H9 (cell line): Measurements from ENCODE around the gene UHRF1. TPM values are rescaled to one million over a fixed set of nuclear protein-coding genes. Genes with fewer than 3 reads are reported as not detected.

Experiments
- DNase-seq: peaks from one replicate; pipeline ENCODE4 v3.0.0-alpha.2; 2017
- H2AFZ ChIP-seq: one replicate; pipeline ENCODE4 v1.6.1; 2013; ENCODE audit warnings: mild to moderate bottlenecking, low read length, control low read depth, moderate library complexity
- H2AK5ac ChIP-seq: 2 replicates; pipeline ENCODE4 v1.6.1; 2013; ENCODE audit warnings: low read length, control low read depth, mixed read lengths; ENCODE audit not compliant: insufficient read length
- H2BK120ac ChIP-seq: one replicate; pipeline ENCODE4 v1.6.1; 2013; ENCODE audit warnings: low read depth, mild to moderate bottlenecking, low read length, control low read depth, inconsistent platforms; ENCODE audit not compliant: poor library complexity, severe bottlenecking
- H2BK12ac ChIP-seq: 2 replicates; pipeline ENCODE4 v1.6.1; 2013; ENCODE audit warnings: low read length, control low read depth, mixed read lengths, low read depth; ENCODE audit not compliant: insufficient read length
- H2BK15ac ChIP-seq: 2 replicates; pipeline ENCODE4 v1.6.1; 2013; ENCODE audit warnings: low read depth, low read length, control low read depth
- H2BK20ac ChIP-seq: one replicate; pipeline ENCODE4 v1.6.1; 2013; ENCODE audit warnings: low read depth, mild to moderate bottlenecking, low read length, control low read depth, inconsistent platforms; ENCODE audit not compliant: poor library complexity, severe bottlenecking
- H2BK5ac ChIP-seq: 2 replicates; pipeline ENCODE4 v1.6.1; 2013; ENCODE audit warnings: low read length, control low read depth, mixed read lengths; ENCODE audit not compliant: insufficient read length
- H3K14ac ChIP-seq: 2 replicates; pipeline ENCODE4 v1.6.1; 2013; ENCODE audit warnings: low read length, control low read depth; ENCODE audit not compliant: insufficient read depth
- H3K18ac ChIP-seq: 2 replicates; pipeline ENCODE4 v1.6.1; 2013; ENCODE audit warnings: low read depth, mild to moderate bottlenecking, mixed read lengths, low read length, control low read depth; ENCODE audit not compliant: insufficient read length
- H3K23ac ChIP-seq: 2 replicates; pipeline ENCODE4 v1.6.1; 2013; ENCODE audit warnings: low read length, control low read depth, mixed read lengths, low read depth; ENCODE audit not compliant: insufficient read length
- H3K23me2 ChIP-seq: 2 replicates; pipeline ENCODE4 v1.6.1; 2013; ENCODE audit warnings: low read depth, mild to moderate bottlenecking, mixed read lengths, low read length, control low read depth; ENCODE audit not compliant: insufficient read length, poor library complexity, severe bottlenecking
- H3K27ac ChIP-seq: 2 replicates; pipeline ENCODE4 v1.5.1; 2013; ENCODE audit warnings: low read length, control low read depth, mixed read lengths, low read depth; ENCODE audit not compliant: insufficient read length
- H3K27me3 ChIP-seq: 2 replicates; pipeline ENCODE4 v1.6.1; 2013; ENCODE audit warnings: low read length, control low read depth, inconsistent platforms; ENCODE audit not compliant: insufficient read depth
- H3K4ac ChIP-seq: 2 replicates; pipeline ENCODE4 v1.6.1; 2013; ENCODE audit warnings: low read depth, mild to moderate bottlenecking, control low read depth, inconsistent platforms, low read length, moderate library complexity
- H3K4me1 ChIP-seq: 2 replicates; pipeline ENCODE4 v1.6.1; 2013; ENCODE audit warnings: low read length, control low read depth, inconsistent platforms; ENCODE audit not compliant: insufficient read depth
- H3K4me2 ChIP-seq: 2 replicates; pipeline ENCODE4 v1.6.1; 2013; ENCODE audit warnings: low read length, control low read depth, mixed read lengths; ENCODE audit not compliant: insufficient read length, insufficient read depth
- H3K56ac ChIP-seq: 2 replicates; pipeline ENCODE4 v1.6.1; 2013; ENCODE audit warnings: low read depth, mild to moderate bottlenecking, mixed read lengths, low read length, control low read depth; ENCODE audit not compliant: insufficient read length
- H3K79me1 ChIP-seq: 2 replicates; pipeline ENCODE4 v1.6.1; 2013; ENCODE audit warnings: low read depth, mild to moderate bottlenecking, moderate library complexity, low read length, control low read depth, inconsistent platforms; ENCODE audit not compliant: insufficient read depth, poor library complexity, severe bottlenecking
- H3K79me2 ChIP-seq: 2 replicates; pipeline ENCODE4 v1.6.1; 2013; ENCODE audit warnings: low read length, control low read depth, inconsistent platforms; ENCODE audit not compliant: insufficient read depth
- H3K9ac ChIP-seq: 2 replicates; pipeline ENCODE4 v1.6.1; 2013; ENCODE audit warnings: low read length, control low read depth, mixed read lengths; ENCODE audit not compliant: insufficient read length; ENCODE audit errors: extremely low read depth
- H3K9me3 ChIP-seq: one replicate; pipeline ENCODE4 v1.6.1; 2013; ENCODE audit warnings: low read depth, low read length, inconsistent platforms; ENCODE audit not compliant: control insufficient read depth
- H3T11ph ChIP-seq: one replicate; pipeline ENCODE4 v1.6.1; 2013; ENCODE audit warnings: mild to moderate bottlenecking, low read length, control low read depth, inconsistent platforms
- H4K20me1 ChIP-seq: one replicate; pipeline ENCODE4 v1.6.1; 2013; ENCODE audit not compliant: control insufficient read depth, insufficient read length, insufficient read depth
- H4K5ac ChIP-seq: 2 replicates; pipeline ENCODE4 v1.6.1; 2013; ENCODE audit warnings: low read depth, mild to moderate bottlenecking, mixed read lengths, low read length, control low read depth; ENCODE audit not compliant: insufficient read length
- H4K8ac ChIP-seq: replicated peaks from 2 replicates; pipeline ENCODE4 v1.6.1; 2013; ENCODE audit warnings: low read length, control low read depth, mixed read lengths, low read depth; ENCODE audit not compliant: insufficient read length
- H4K91ac ChIP-seq: 2 replicates; pipeline ENCODE4 v1.6.1; 2013; ENCODE audit warnings: low read depth, mild to moderate bottlenecking, moderate library complexity, mixed read lengths, low read length, control low read depth; ENCODE audit not compliant: insufficient read length
- H3K27ac Mint-ChIP-seq, 3 experiments: 2 replicates in 2 of 3; 3 replicates in 1 of 3; pipeline ENCODE4 v1.8.0; 2020 to 2021; ENCODE audit warnings: mixed read lengths in 3 of 3, mild to moderate bottlenecking in 1 of 3, moderate library complexity in 1 of 3
- H3K27me3 Mint-ChIP-seq: 2 replicates; pipeline ENCODE4 v1.8.0; 2021; ENCODE audit warnings: low read depth, mild to moderate bottlenecking, moderate library complexity, mixed read lengths
- H3K36me3 Mint-ChIP-seq, 3 experiments: 2 replicates in 2 of 3; 3 replicates in 1 of 3; pipeline ENCODE4 v1.8.0; 2020 to 2021; ENCODE audit warnings: low read depth in 3 of 3, mixed read lengths in 3 of 3; ENCODE audit not compliant: insufficient read depth in 1 of 3
- H3K4me1 Mint-ChIP-seq, 2 experiments: 2 replicates each; pipeline ENCODE4 v1.8.0; 2020; ENCODE audit warnings: mixed read lengths in 2 of 2
- H3K4me3 Mint-ChIP-seq, 2 experiments: 2 replicates in 1 of 2; 3 replicates in 1 of 2; pipeline ENCODE4 v1.8.0; 2020 to 2021; ENCODE audit warnings: mild to moderate bottlenecking in 2 of 2, mixed read lengths in 2 of 2, moderate library complexity in 1 of 2
- H3K9me3 Mint-ChIP-seq, 2 experiments: 2 replicates in 1 of 2; 3 replicates in 1 of 2; pipeline ENCODE4 v1.8.0; 2020; ENCODE audit warnings: mild to moderate bottlenecking in 2 of 2, mixed read lengths in 2 of 2, moderate library complexity in 1 of 2
- CTCF ChIP-seq: fragments of 200-600 bp; sonication (generic); conservative IDR thresholded peaks from 3 replicates; pipeline ENCODE4 v1.8.0; 2021; ENCODE audit warnings: antibody characterized with exemption, mild to moderate bottlenecking
- WGBS: extraction: QIAGEN DNeasy Blood & Tissue Kit; methylation state at CpG from one replicate; pipeline ENCODE4 v1.1.7; 2013; ENCODE audit warnings: missing lambda C conversion rate, low lambda C conversion rate, mixed read lengths; ENCODE audit not compliant: insufficient read length; ENCODE audit errors: extremely low coverage; 5-methylcytosine and 5-hydroxymethylcytosine counted together
- total RNA-seq: library from RNA; stranded (reverse); gene quantifications from 2 replicates; pipeline ENCODE4 v1.2.1, GENCODE V29; 2021

Gene UHRF1
- total RNA-seq, 1 experiment from 2014 or later = 106 TPM

DNA sequence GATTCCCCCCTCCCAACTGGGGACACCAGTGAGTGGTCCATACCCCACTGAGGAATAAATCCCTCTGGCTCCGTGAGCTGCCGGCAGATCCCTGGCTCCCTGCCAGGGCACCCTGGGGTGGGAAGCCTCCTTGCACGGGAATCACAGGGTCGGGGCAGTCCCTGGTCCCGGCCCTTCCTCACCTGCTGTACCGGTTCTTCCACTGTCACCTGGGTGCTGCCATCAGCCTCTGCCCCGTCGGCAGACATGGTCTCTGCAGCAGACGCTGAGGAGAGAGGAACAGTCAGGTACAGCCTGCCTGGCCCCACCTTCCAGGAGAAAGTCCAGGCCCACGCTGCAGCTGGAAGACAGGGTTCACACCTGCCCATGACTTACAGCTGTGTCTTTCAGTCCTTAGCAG, 48.2 kb upstream of the UHRF1 start:
- no peak overlapping the region for H4K5ac ChIP-seq
- no peak overlapping the region for H2BK20ac ChIP-seq
- no peak overlapping the region for H3K27ac ChIP-seq
- no peak overlapping the region for H4K91ac ChIP-seq
- H3K9ac ChIP-seq = no peak overlapping the region
- Mint-ChIP-seq H3K27ac (no peak overlapping the region), H3K36me3 (peaks cover 2 to 36% (median 31%) of the 10 kb centered on the region in 3 experiments; a peak in 5 of 7 replicates), H3K9me3 (no peaks in the 10 kb centered on the region), H3K27me3 (no peaks in the 10 kb centered on the region), H3K4me3 (no peak overlapping the region), H3K4me1 (no peaks in the 10 kb centered on the region; a peak in 1 of 4 replicates)
- H3T11ph ChIP-seq = no peak overlapping the region
- no peaks in the 10 kb centered on the region for H3K4me1 ChIP-seq
- no peak overlapping the region for H3K4ac ChIP-seq
- no peak overlapping the region for H3K4me2 ChIP-seq
- no peak overlapping the region for H2BK5ac ChIP-seq
- H3K27me3 ChIP-seq = no peaks in the 10 kb centered on the region
- no peaks in the 10 kb centered on the region; the same call in 1 of the 2 replicates for H3K79me2 ChIP-seq
- no CpG with 5 or more reads among the region's 10 CpGs for WGBS
- H3K23ac ChIP-seq = no peak overlapping the region
- H3K56ac ChIP-seq = no peak overlapping the region
- no peaks in the 10 kb centered on the region for H3K79me1 ChIP-seq
- H4K8ac ChIP-seq = no peak overlapping the region
- no peak overlapping the region for H2BK15ac ChIP-seq
- H2AK5ac ChIP-seq = no peak overlapping the region
- TF ChIP-seq CTCF = no peak
- no peak for DNase-seq
- H2AFZ ChIP-seq = no peak overlapping the region
- no peaks in the 10 kb centered on the region for H4K20me1 ChIP-seq
- H2BK12ac ChIP-seq = no peak overlapping the region
- H2BK120ac ChIP-seq = no peak overlapping the region
- H3K18ac ChIP-seq = no peak overlapping the region
- no peaks in the 10 kb centered on the region for H3K9me3 ChIP-seq
- H3K23me2 ChIP-seq = no peaks in the 10 kb centered on the region
- H3K14ac ChIP-seq = no peak overlapping the region
